ENCODE data around the gene MAPK8IP3. TPM values are rescaled to one million over a fixed set of nuclear protein-coding genes. Genes with fewer than 3 reads are reported as not detected.
A peak's percentile ranks its signal among the peaks of the same experiment; 100 is the strongest.

MAPK8IP3 gene, protein sequence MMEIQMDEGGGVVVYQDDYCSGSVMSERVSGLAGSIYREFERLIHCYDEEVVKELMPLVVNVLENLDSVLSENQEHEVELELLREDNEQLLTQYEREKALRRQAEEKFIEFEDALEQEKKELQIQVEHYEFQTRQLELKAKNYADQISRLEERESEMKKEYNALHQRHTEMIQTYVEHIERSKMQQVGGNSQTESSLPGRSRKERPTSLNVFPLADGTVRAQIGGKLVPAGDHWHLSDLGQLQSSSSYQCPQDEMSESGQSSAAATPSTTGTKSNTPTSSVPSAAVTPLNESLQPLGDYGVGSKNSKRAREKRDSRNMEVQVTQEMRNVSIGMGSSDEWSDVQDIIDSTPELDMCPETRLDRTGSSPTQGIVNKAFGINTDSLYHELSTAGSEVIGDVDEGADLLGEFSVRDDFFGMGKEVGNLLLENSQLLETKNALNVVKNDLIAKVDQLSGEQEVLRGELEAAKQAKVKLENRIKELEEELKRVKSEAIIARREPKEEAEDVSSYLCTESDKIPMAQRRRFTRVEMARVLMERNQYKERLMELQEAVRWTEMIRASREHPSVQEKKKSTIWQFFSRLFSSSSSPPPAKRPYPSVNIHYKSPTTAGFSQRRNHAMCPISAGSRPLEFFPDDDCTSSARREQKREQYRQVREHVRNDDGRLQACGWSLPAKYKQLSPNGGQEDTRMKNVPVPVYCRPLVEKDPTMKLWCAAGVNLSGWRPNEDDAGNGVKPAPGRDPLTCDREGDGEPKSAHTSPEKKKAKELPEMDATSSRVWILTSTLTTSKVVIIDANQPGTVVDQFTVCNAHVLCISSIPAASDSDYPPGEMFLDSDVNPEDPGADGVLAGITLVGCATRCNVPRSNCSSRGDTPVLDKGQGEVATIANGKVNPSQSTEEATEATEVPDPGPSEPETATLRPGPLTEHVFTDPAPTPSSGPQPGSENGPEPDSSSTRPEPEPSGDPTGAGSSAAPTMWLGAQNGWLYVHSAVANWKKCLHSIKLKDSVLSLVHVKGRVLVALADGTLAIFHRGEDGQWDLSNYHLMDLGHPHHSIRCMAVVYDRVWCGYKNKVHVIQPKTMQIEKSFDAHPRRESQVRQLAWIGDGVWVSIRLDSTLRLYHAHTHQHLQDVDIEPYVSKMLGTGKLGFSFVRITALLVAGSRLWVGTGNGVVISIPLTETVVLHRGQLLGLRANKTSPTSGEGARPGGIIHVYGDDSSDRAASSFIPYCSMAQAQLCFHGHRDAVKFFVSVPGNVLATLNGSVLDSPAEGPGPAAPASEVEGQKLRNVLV (N-terminal part only)
- 16.1 TPM for polyA plus RNA-seq (2013, experiment 1 of 2)
- 14.7 TPM for polyA plus RNA-seq (2013, experiment 2 of 2)

DNA sequence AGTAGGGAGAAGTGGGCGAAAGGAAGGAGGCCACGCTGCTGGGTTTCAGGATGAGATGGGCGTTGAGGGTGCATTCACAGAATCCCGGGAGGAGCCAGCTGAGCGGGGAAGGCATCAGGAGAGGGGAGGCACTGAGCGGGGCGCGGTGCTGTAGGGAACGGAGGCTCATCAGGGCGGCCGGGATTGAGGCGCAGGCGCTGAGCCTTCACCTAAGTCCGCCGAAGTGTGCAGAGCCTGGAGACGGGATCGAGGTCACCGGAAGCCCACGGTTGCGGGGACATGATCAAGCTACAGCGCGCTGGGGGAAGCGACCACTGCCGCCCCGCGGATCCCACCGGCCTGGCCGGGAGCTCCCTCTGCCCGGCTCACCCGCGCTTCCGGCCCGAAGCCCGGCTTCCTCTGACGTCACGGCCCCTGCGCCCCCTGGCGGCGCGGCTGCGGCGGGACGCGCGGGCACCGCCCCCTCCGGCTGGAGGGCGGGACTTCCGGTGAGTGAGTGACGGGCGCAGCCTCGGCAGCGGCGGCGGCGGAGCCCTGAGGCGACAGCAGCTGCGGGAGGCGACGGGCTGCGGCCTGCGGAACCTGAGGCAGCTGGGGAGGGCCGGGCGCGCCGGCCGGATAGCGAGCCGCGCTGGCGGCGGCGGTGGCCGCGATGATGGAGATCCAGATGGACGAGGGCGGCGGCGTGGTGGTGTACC lies at the start of gene MAPK8IP3:
MAPK8IP3 (plus strand) TSS at position 508 of the 698 bp plus-strand sequence; CDS start at position 653, 145 bp downstream.
- peak within 1 kb of the TSS; percentile 99 for H3K4me3 ChIP-seq (ENCODE audit: low read length)
- H3K4me2 ChIP-seq (ENCODE audit: low read length) = peak within 1 kb of the TSS; percentile 92
- no CpG with 5 or more reads among the region's 79 CpGs for WGBS (ENCODE audit: extremely low coverage, insufficient coverage, low lambda C conversion rate)
- no peak within 1 kb of the TSS for H2BK120ac ChIP-seq (ENCODE audit: low read depth, low read length)
- H3K36me3 ChIP-seq (ENCODE audit: control insufficient read depth, insufficient read depth, low read length) = peaks cover 6% of the 10 kb centered on the region
- H3K27ac ChIP-seq (ENCODE audit: low read depth, low read length) = peak within 1 kb of the TSS; percentile 79
- H3K4me1 ChIP-seq (ENCODE audit: control insufficient read depth, low read depth, low read length) = peaks cover 3% of the 10 kb centered on the region
- no peak within 1 kb of the TSS for H4K5ac ChIP-seq (ENCODE audit: low read length)
- no peaks in the 10 kb centered on the region for H3K27me3 ChIP-seq (ENCODE audit: insufficient read depth, low read length, poor library complexity)
- peak within 1 kb of the TSS; percentile 100 for H3K56ac ChIP-seq (ENCODE audit: low read length)
- H4K8ac ChIP-seq (ENCODE audit: low read depth, low read length) = no peak within 1 kb of the TSS
- H3K18ac ChIP-seq (ENCODE audit: low read length) = peak within 1 kb of the TSS; percentile 63
- peaks cover 18% of the 10 kb centered on the region for H3K79me2 ChIP-seq (ENCODE audit: control insufficient read depth, insufficient read depth, low read length)
- no peak within 1 kb of the TSS for H3K4ac ChIP-seq (ENCODE audit: low read depth, low read length)
- H2BK5ac ChIP-seq (ENCODE audit: low read length) = peak within 1 kb of the TSS; percentile 88
- H3K23ac ChIP-seq (ENCODE audit: low read length) = peak within 1 kb of the TSS; percentile 97
- H3K79me1 ChIP-seq (ENCODE audit: low read length) = peaks cover 15% of the 10 kb centered on the region
- DNase-seq = peak; percentile 94
- peak within 1 kb of the TSS; percentile 100 for H3K9ac ChIP-seq (ENCODE audit: low read length)
- no peak within 1 kb of the TSS for H2BK15ac ChIP-seq (replicated peaks; ENCODE audit: low read depth)
- H2AK5ac ChIP-seq (ENCODE audit: low read length) = peak within 1 kb of the TSS; percentile 40

DNA sequence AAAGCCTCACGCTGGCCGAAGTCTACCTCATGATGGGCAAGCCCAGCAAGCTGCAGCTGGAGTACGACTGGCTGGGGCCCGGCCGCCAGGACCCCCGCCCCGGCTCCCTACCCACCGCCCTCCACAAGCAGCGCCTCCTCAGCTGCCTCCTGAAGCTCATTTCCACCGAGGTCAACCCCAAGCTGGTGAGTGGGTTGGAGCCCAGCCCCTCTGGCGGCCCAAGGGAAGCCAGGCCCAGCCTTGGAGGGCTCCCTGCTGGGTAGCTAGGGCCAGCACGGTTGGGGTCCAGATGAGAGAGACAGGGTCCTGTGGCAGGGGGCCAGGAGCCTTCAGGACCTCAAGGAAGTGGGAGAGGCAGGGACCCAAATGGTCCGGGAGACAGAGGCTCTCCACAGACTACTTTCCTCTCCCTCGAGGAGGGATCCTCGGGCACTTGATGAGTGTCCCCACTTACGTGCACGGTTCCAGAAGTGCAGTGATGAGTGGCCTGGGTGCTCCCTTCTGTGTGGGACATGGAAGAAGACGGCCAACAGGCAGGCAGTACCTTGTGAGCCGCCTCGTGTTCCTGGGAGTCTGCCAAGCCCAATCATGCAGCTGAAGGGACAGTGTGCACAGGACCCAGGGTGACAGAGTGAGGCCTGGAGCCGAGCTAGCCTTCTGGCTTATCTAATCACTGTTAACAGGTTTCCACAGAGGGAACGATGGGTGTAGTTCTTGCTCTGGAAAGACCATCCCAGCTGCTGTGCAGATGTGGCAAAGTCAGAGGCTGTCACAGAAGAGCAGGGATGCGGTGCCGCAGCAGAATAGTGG lies 49.0 kb upstream of the MAPK8IP3 start:
- no peak overlapping the region for H3K56ac ChIP-seq (ENCODE audit: low read length)
- H3K27me3 ChIP-seq (ENCODE audit: insufficient read depth, low read length, poor library complexity) = no peaks in the 10 kb centered on the region
- H3K4me1 ChIP-seq (ENCODE audit: control insufficient read depth, low read depth, low read length) = no peaks in the 10 kb centered on the region
- no peak overlapping the region for H3K4me2 ChIP-seq (ENCODE audit: low read length)
- H3K79me1 ChIP-seq (ENCODE audit: low read length) = no peaks in the 10 kb centered on the region
- H2AK5ac ChIP-seq (ENCODE audit: low read length) = no peak overlapping the region
- H3K9ac ChIP-seq (ENCODE audit: low read length) = no peak overlapping the region
- H2BK120ac ChIP-seq (ENCODE audit: low read depth, low read length) = no peak overlapping the region
- H2BK15ac ChIP-seq (replicated peaks; ENCODE audit: low read depth) = no peak overlapping the region
- no peak overlapping the region for H3K18ac ChIP-seq (ENCODE audit: low read length)
- H3K36me3 ChIP-seq (ENCODE audit: control insufficient read depth, insufficient read depth, low read length) = peaks cover 9% of the 10 kb centered on the region
- no peaks in the 10 kb centered on the region for H3K79me2 ChIP-seq (ENCODE audit: control insufficient read depth, insufficient read depth, low read length)
- no peak overlapping the region for H3K4me3 ChIP-seq (ENCODE audit: low read length)
- no peak overlapping the region for H3K23ac ChIP-seq (ENCODE audit: low read length)
- H3K27ac ChIP-seq (ENCODE audit: low read depth, low read length) = no peak overlapping the region
- no peak for DNase-seq
- no peak overlapping the region for H4K5ac ChIP-seq (ENCODE audit: low read length)
- H4K8ac ChIP-seq (ENCODE audit: low read depth, low read length) = no peak overlapping the region
- H2BK5ac ChIP-seq (ENCODE audit: low read length) = no peak overlapping the region
- no peak overlapping the region for H3K4ac ChIP-seq (ENCODE audit: low read depth, low read length)
- WGBS (ENCODE audit: extremely low coverage, insufficient coverage, low lambda C conversion rate) = no CpG with 5 or more reads among the region's 24 CpGs

DNA sequence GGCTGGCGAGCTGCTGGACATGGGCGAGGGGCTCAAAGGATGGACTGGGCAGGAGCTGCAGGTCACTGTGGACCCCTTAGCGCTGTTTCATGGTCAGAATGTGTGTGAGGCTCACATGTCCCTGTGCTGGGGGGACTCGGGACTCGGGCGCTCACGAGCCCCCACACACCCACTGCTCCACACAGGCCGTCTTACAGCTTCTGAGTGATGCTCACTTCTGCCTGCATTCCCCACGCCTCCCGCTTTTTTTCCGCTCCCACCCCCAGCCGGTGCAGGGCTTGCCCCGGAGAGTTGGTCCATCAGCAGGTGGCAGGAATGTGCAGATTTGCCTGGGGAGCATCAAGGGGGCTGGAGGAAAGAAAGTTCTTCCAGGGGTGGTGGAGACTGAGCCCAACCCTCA lies 48.2 kb upstream of the MAPK8IP3 start:
- Histone ChIP-seq H3K27me3 (ENCODE audit: insufficient read depth, low read length, poor library complexity) (no peaks in the 10 kb centered on the region), H3K23ac (ENCODE audit: low read length) (no peak overlapping the region), H3K4me1 (ENCODE audit: control insufficient read depth, low read depth, low read length) (no peaks in the 10 kb centered on the region), H2BK5ac (ENCODE audit: low read length) (no peak overlapping the region), H3K27ac (ENCODE audit: low read depth, low read length) (no peak overlapping the region), H2BK120ac (ENCODE audit: low read depth, low read length) (no peak overlapping the region), H3K18ac (ENCODE audit: low read length) (no peak overlapping the region), H4K5ac (ENCODE audit: low read length) (no peak overlapping the region), H3K4ac (ENCODE audit: low read depth, low read length) (no peak overlapping the region), H3K4me3 (ENCODE audit: low read length) (no peak overlapping the region), H3K79me2 (ENCODE audit: control insufficient read depth, insufficient read depth, low read length) (no peaks in the 10 kb centered on the region), H3K4me2 (ENCODE audit: low read length) (no peak overlapping the region), H4K8ac (ENCODE audit: low read depth, low read length) (no peak overlapping the region), H3K79me1 (ENCODE audit: low read length) (no peaks in the 10 kb centered on the region), H2AK5ac (ENCODE audit: low read length) (no peak overlapping the region), H3K9ac (ENCODE audit: low read length) (no peak overlapping the region), H3K36me3 (ENCODE audit: control insufficient read depth, insufficient read depth, low read length) (peaks cover 14% of the 10 kb centered on the region), H3K56ac (ENCODE audit: low read length) (no peak overlapping the region), H2BK15ac (replicated peaks; ENCODE audit: low read depth) (no peak overlapping the region)
- WGBS (ENCODE audit: extremely low coverage, insufficient coverage, low lambda C conversion rate) = no CpG with 5 or more reads among the region's 13 CpGs
- no peak for DNase-seq

DNA sequence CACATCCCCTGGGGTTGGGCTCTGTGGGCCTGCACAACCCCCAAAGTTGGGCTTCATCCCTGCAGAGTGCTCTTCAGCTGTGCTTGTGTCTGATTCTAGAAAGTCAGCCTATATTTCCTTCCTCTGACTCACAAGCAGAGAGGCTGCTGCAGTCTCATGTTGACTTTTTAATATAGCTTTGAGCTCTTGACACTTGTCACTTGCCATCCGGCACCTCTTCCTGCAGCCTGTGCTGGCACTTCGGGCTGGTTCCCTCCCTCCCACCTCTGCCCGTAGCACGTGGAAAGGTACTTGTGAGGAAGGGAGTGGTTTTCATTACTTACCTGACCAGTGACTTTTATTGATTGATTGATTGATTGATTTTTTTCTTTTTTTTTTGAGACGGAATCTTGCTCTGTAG lies 47.0 kb upstream of the MAPK8IP3 start:
- Histone ChIP-seq H4K8ac (ENCODE audit: low read depth, low read length) (no peak overlapping the region), H2BK5ac (ENCODE audit: low read length) (no peak overlapping the region), H3K4me1 (ENCODE audit: control insufficient read depth, low read depth, low read length) (no peaks in the 10 kb centered on the region), H3K4ac (ENCODE audit: low read depth, low read length) (no peak overlapping the region), H3K36me3 (ENCODE audit: control insufficient read depth, insufficient read depth, low read length) (peaks cover 14% of the 10 kb centered on the region), H3K27me3 (ENCODE audit: insufficient read depth, low read length, poor library complexity) (no peaks in the 10 kb centered on the region), H3K4me3 (ENCODE audit: low read length) (no peak overlapping the region), H2BK15ac (replicated peaks; ENCODE audit: low read depth) (no peak overlapping the region), H3K4me2 (ENCODE audit: low read length) (no peak overlapping the region), H3K18ac (ENCODE audit: low read length) (no peak overlapping the region), H3K23ac (ENCODE audit: low read length) (no peak overlapping the region), H3K27ac (ENCODE audit: low read depth, low read length) (no peak overlapping the region), H3K79me2 (ENCODE audit: control insufficient read depth, insufficient read depth, low read length) (no peaks in the 10 kb centered on the region), H3K56ac (ENCODE audit: low read length) (no peak overlapping the region), H2AK5ac (ENCODE audit: low read length) (no peak overlapping the region), H2BK120ac (ENCODE audit: low read depth, low read length) (no peak overlapping the region), H3K79me1 (ENCODE audit: low read length) (no peaks in the 10 kb centered on the region), H4K5ac (ENCODE audit: low read length) (no peak overlapping the region), H3K9ac (ENCODE audit: low read length) (no peak overlapping the region)
- no peak for DNase-seq
- WGBS (ENCODE audit: extremely low coverage, insufficient coverage, low lambda C conversion rate) = no CpG with 5 or more reads among the region's 5 CpGs
